ENCODE results near the gene PTCD3. TPM values are rescaled to one million over a fixed set of nuclear protein-coding genes. Genes with fewer than 3 reads are reported as not detected.

Gene PTCD3
- total and polyA plus RNA-seq, 9 donors: 32.5 to 98.5 (median 79.4) TPM

GRCh38 chr2:86075886-86076285 lies 30.1 kb upstream of the PTCD3 start:
- no peaks in the 10 kb centered on the region for H3K27me3 ChIP-seq
- TF ChIP-seq CTCF (IDR thresholded peaks at IDR 0.05): no peak
- no peak for TF ChIP-seq POLR2A (IDR thresholded peaks at IDR 0.05)
- no peak for TF ChIP-seq EP300 (IDR thresholded peaks at IDR 0.05)
- no peaks in the 10 kb centered on the region for H3K9me3 ChIP-seq
- intact Hi-C loops (cut with DNase I): loop anchor here in 2 of 4 donors (10.0 kb wide), 3 partner anchors 191 to 441 kb away; partner anchors contain the start of gene ST3GAL5 (in 1 of the 2)
- no peaks in the 10 kb centered on the region for H3K36me3 ChIP-seq
- H3K4me1 ChIP-seq (ENCODE audit: insufficient read depth): peaks cover 2% of the 10 kb centered on the region
- WGBS, 3 donors: 97% methylated on average over 5 of the region's 5 CpGs
- no peak for DNase-seq
- H3K27ac ChIP-seq: no peak overlapping the region
- no peak overlapping the region for H3K4me3 ChIP-seq

GRCh38 chr2:86078774-86079545 lies 27.1 kb upstream of the PTCD3 start:
- H3K9me3 ChIP-seq: no peaks in the 10 kb centered on the region
- 41 to 49% (median 46%) methylated on average over 7 of the region's 7 CpGs for WGBS, 3 donors
- no peaks in the 10 kb centered on the region for H3K36me3 ChIP-seq
- no peaks in the 10 kb centered on the region for H3K27me3 ChIP-seq
- H3K27ac ChIP-seq: no peak overlapping the region
- intact Hi-C loops (cut with DNase I): loop anchor here (1.0 to 10.0 kb wide), 5 partner anchors 194 to 444 kb away; partner anchors contain the start of gene ST3GAL5 (in 1 of the 4)
- TF ChIP-seq CTCF (IDR thresholded peaks at IDR 0.05) (peak; percentile 11 to 75 (median 69)), POLR2A (IDR thresholded peaks at IDR 0.05) (no peak), EP300 (IDR thresholded peaks at IDR 0.05) (no peak)
- H3K4me1 ChIP-seq (ENCODE audit: insufficient read depth): no peaks in the 10 kb centered on the region
- peak in 2 of 5 donors; percentile 33 to 65 for DNase-seq
- no peak overlapping the region for H3K4me3 ChIP-seq

- no peaks in the 10 kb centered on the region for H3K4me1 ChIP-seq (ENCODE audit: insufficient read depth)
- no peaks in the 10 kb centered on the region for H3K9me3 ChIP-seq
- 49 to 50% (median 49%) methylated on average over 14 of the region's 14 CpGs for WGBS, 3 donors
- H3K4me3 ChIP-seq: no peak overlapping the region
- no peak overlapping the region for H3K27ac ChIP-seq
- no peaks in the 10 kb centered on the region for H3K36me3 ChIP-seq
- DNase-seq: peak; percentile 79 to 88 (median 85)
- no peak for TF ChIP-seq EP300 (IDR thresholded peaks at IDR 0.05)
- no peak for TF ChIP-seq POLR2A (IDR thresholded peaks at IDR 0.05)
- TF ChIP-seq CTCF (IDR thresholded peaks at IDR 0.05): peak; percentile 49 to 72 (median 71)
- no peaks in the 10 kb centered on the region for H3K27me3 ChIP-seq
- intact Hi-C loops (cut with DNase I): loop anchor here (1.0 to 10.0 kb wide), 6 partner anchors 195 to 445 kb away; partner anchors contain the start of gene ST3GAL5 (in 1 of the 4)
These were observed 25.8 kb upstream of the PTCD3 start for GRCh38 chr2:86079981-86080911.

GRCh38 chr2:86081724-86082123 lies 24.3 kb upstream of the PTCD3 start:
- intact Hi-C loops (cut with DNase I): loop anchor here in 1 of 4 donors (10.0 kb wide), 1 partner anchor 347 kb away; no protein-coding TSS in a partner anchor
- Histone ChIP-seq H3K27ac (no peak overlapping the region), H3K27me3 (no peaks in the 10 kb centered on the region), H3K36me3 (no peaks in the 10 kb centered on the region), H3K4me3 (no peak overlapping the region), H3K4me1 (ENCODE audit: insufficient read depth) (no peaks in the 10 kb centered on the region), H3K9me3 (no peaks in the 10 kb centered on the region)
- DNase-seq: no peak
- WGBS, 3 donors: 85 to 92% (median 89%) methylated on average over 4 of the region's 4 CpGs
- TF ChIP-seq EP300 (IDR thresholded peaks at IDR 0.05): no peak
- no peak for TF ChIP-seq CTCF (IDR thresholded peaks at IDR 0.05)
- no peak for TF ChIP-seq POLR2A (IDR thresholded peaks at IDR 0.05)

Data from ovary (tissue), 9 donors.